Large intestine (tissue), 3 donors: Measurements from ENCODE around the gene DNAJB1. TPM values are rescaled to one million over a fixed set of nuclear protein-coding genes. Genes with fewer than 3 reads are reported as not detected.

Experiments
- DNase-seq, 2 donors: peaks; one replicate each; pipeline versions ENCODE4 v3.0.0 to v3.0.0-alpha.2; 2013
- H3K27ac ChIP-seq: one replicate; pipeline ENCODE4 v1.5.1; 2013; ENCODE audit warnings: low read length
- H3K27me3 ChIP-seq: 2 replicates; pipeline ENCODE4 v1.6.1; 2013; ENCODE audit warnings: low read length; ENCODE audit not compliant: control insufficient read depth, insufficient read depth
- H3K36me3 ChIP-seq: 2 replicates; pipeline ENCODE4 v1.6.1; 2013; ENCODE audit warnings: low read length; ENCODE audit not compliant: control insufficient read depth, insufficient read depth
- H3K4me1 ChIP-seq: one replicate; pipeline ENCODE4 v1.6.1; 2013; ENCODE audit warnings: low read length; ENCODE audit not compliant: control insufficient read depth, insufficient read depth
- H3K4me3 ChIP-seq: one replicate; pipeline ENCODE4 v1.5.1; 2013; ENCODE audit warnings: low read length
- H3K9me3 ChIP-seq: one replicate; pipeline ENCODE4 v1.6.1; 2013; ENCODE audit warnings: mild to moderate bottlenecking, low read depth, low read length, moderate library complexity; ENCODE audit not compliant: control insufficient read depth
- WGBS: methylation state at CpG from one replicate; pipeline ENCODE4 v1.1.5; 2013; ENCODE audit warnings: low lambda C conversion rate; ENCODE audit not compliant: insufficient coverage; 5-methylcytosine and 5-hydroxymethylcytosine counted together
- polyA plus RNA-seq: library from polyadenylated mRNA; unstranded; fragments of 120-200 nt; gene quantifications from one replicate; pipeline ENCODE4 v1.2.1, GENCODE V29; 2013

Gene DNAJB1
- polyA plus RNA-seq, 1 donor, result 101 TPM

DNA sequence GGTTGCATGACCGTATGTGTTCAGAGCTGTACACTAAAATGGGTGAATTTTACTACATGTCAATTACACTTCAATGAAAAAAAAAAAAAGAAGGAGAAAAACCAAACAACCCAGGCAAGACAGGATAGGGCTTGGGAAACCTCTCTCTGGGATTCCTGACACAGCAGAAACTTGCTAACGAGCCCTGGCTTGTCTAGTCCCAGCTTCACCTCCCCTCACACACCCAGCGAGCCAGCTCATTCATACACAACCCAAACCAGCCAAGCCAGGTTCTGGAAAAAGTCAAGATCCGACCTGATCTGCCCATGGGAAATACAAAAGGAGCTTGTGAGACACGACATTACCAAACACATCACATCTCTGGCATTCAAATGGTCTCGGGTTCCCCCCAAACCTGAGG, 7.5 kb upstream of the DNAJB1 start:
- H3K27ac ChIP-seq, result no peak overlapping the region
- no CpG with 5 or more reads among the region's 6 CpGs for WGBS
- H3K4me1 ChIP-seq, result peaks cover 4% of the 10 kb centered on the region
- no peaks in the 10 kb centered on the region for H3K27me3 ChIP-seq
- H3K36me3 ChIP-seq, result no peaks in the 10 kb centered on the region
- DNase-seq, result no peak
- no peaks in the 10 kb centered on the region for H3K9me3 ChIP-seq
- H3K4me3 ChIP-seq, result no peak overlapping the region

DNA sequence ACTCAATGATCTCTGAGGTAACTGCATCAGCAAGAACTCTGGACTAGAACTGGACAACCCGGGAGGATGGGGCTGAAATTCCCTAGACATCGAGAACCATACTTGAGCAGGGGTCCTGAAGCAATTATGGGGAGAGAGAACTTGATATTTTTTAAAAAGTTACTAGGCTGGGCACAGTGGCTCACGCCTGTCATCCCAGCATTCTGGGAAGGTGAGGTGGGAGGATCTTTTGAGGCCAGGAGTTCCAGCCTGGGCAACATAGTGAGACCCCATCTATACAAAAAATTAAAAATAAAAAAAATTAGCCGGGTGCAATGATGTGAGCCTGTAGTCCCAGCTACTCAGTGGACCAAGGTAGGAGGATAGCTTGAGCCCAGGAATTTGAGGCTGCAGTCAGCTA, 2.3 kb upstream of the DNAJB1 start:
- Histone ChIP-seq H3K4me1 (peaks cover 18% of the 10 kb centered on the region), H3K4me3 (no peak overlapping the region), H3K9me3 (no peaks in the 10 kb centered on the region), H3K27me3 (no peaks in the 10 kb centered on the region), H3K36me3 (peaks cover 11% of the 10 kb centered on the region), H3K27ac (no peak overlapping the region)
- no CpG with 5 or more reads among the region's 4 CpGs for WGBS
- DNase-seq, result no peak

DNA sequence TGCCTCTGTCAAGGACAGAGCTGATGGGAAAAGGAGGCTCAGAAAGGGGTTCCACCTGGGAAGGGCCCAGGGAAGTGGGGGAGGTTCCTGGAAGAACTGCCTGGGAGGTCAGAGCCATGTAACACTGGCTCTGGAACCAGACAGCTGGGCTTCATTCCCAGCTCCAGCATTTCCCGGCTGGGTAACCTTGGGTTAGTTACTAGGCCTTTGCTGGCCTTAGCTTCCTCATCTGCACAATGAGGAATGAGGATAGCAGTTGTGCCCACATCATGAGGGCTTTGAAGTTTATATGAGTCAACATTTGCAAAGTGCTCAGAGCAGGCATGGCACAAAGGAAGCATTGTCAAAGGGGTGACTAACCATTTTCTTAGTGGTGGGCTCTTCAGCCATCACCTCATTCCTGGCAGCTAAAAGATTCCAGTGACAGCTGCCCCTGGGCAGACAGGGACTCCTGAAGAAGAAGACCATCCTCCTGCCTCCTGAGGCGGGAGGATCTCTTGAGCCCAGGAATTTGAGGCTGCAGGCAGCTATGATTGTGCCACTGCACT, 1.7 kb upstream of the DNAJB1 start:
- Histone ChIP-seq H3K36me3 (peaks cover 17% of the 10 kb centered on the region), H3K4me3 (no peak overlapping the region), H3K4me1 (peaks cover 23% of the 10 kb centered on the region), H3K9me3 (no peaks in the 10 kb centered on the region), H3K27ac (no peak overlapping the region), H3K27me3 (no peaks in the 10 kb centered on the region)
- DNase-seq, result no peak
- WGBS, result no CpG with 5 or more reads among the region's 2 CpGs

DNA sequence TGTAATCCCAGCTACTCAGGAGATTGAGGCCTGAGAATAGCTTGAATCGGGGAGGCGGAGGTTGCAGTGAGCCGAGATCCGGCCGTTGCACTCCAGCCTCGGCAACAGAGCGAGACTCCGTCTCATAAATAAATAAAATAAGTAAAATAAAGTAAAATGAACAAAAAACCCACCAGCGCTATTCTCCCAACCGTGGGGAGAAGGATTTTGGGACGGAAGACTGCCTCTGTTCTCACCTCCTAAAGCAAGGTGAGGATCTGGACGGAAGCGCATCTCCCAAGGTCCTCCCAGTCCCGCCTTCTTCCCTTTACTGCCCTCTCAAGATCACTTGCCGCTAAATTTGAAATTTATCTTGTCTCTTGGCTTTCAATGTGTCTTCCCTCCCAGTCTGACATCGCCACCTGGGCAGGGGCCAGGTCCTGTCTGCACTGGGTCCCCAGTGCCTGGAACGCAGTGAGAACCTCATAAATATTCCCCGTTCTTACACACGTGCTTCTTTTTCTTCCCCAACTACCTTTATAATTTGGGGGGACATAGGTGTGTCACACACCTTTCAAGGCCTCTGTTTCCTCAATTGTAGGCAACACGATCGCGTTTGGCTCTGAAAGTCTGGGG, 1.2 kb upstream of the DNAJB1 start:
- Histone ChIP-seq H3K9me3 (no peaks in the 10 kb centered on the region), H3K4me1 (peaks cover 29% of the 10 kb centered on the region), H3K4me3 (no peak overlapping the region), H3K36me3 (peaks cover 23% of the 10 kb centered on the region), H3K27ac (peak overlapping the region; percentile 96), H3K27me3 (no peaks in the 10 kb centered on the region)
- WGBS, result 92% methylated on average over 5 of the region's 22 CpGs
- no peak for DNase-seq

DNA sequence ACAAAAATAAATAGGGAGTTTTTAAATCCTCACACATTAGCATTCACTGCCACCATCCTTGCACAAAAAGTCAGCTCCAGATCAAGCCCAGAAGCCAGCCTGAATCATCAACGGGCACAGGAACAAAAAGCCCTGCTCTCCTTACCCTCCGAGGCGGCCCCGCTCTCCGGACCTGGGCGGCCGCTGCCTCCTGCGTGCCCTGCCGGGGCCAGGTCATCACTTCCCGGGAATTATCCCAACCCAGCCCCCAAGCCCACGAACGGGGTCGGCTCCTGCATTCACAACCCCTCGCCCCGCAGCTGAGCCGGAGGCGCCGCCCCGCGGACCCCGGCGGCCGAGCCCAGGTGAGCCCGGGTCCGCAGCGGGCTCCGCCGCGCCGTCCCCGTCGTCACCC, 754 bp downstream of the DNAJB1 start:
- peaks cover 30% of the 10 kb centered on the region for H3K4me1 ChIP-seq
- H3K4me3 ChIP-seq, result peak overlapping the region; percentile 71
- H3K9me3 ChIP-seq, result no peaks in the 10 kb centered on the region
- no peak for DNase-seq
- H3K36me3 ChIP-seq, result peaks cover 36% of the 10 kb centered on the region
- WGBS, result no CpG with 5 or more reads among the region's 32 CpGs
- H3K27me3 ChIP-seq, result no peaks in the 10 kb centered on the region
- H3K27ac ChIP-seq, result peak overlapping the region; percentile 76

DNA sequence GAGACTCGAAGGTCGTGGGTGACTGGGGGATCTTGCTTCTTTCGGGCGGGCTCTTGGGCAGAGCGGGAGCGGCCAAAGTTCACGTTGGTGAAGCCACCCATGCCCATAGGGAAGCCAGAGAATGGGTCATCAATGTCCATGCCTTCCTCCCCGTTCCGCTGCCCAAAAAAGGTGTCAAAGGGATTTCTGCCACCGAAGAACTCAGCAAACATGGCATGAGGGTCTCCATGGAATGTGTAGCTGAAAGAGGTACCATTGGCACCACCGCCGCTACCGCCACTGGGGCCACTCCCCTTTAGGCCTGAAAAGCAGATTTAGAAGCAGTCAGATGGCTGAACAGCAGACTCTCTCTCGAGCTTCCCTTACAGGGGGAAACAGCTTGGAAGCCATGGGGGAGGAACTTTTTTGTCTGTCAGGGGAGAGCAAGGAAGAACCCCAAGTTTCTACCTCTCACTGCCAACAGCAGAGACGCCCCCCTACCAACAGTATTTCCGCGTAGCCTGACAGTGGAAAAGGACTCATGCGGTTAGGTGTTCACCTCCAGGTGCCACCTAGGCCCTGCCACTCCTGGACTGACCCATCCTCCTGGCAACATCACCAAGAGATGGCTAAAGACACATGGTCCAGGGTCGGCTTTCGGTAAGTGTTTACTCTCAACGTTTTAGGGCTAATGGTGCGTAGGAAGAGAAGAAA, 1.3 kb downstream of the DNAJB1 start:
- H3K4me3 ChIP-seq, result peak overlapping the region; percentile 71
- peaks cover 36% of the 10 kb centered on the region for H3K36me3 ChIP-seq
- no peaks in the 10 kb centered on the region for H3K9me3 ChIP-seq
- peak overlapping the region; percentile 76 for H3K27ac ChIP-seq
- peak in 1 of 2 donors; percentile 28 for DNase-seq
- H3K27me3 ChIP-seq, result no peaks in the 10 kb centered on the region
- no CpG with 5 or more reads among the region's 22 CpGs for WGBS
- H3K4me1 ChIP-seq, result peaks cover 28% of the 10 kb centered on the region

DNA sequence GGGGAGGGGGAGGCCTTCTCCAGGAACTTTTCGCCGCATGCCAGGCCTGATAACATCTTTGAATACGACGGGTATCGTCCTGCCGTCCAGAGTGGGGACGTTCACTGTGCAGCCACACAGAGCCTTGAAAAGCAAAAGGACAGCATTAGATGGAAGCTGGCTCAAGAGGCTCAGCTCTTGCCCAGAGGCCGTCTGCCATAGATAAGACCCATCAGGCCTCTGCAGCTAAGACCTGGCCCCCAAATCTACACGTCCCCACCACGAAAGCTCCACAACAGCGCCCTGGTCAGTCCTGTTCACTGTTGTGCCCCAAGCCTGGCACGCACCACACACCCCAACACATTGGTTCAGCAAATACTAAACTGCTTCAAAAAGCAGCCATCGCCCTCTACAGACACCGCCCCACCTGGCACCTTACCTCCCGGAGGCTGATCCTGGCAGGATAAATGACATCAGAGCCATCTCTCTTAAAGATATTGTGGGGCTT, 2.1 kb downstream of the DNAJB1 start:
- Histone ChIP-seq H3K4me3 (peak overlapping the region; percentile 71), H3K4me1 (peaks cover 28% of the 10 kb centered on the region), H3K27me3 (no peaks in the 10 kb centered on the region), H3K9me3 (no peaks in the 10 kb centered on the region), H3K36me3 (peaks cover 36% of the 10 kb centered on the region), H3K27ac (no peak overlapping the region)
- DNase-seq, result no peak
- WGBS, result no CpG with 5 or more reads among the region's 15 CpGs

DNA sequence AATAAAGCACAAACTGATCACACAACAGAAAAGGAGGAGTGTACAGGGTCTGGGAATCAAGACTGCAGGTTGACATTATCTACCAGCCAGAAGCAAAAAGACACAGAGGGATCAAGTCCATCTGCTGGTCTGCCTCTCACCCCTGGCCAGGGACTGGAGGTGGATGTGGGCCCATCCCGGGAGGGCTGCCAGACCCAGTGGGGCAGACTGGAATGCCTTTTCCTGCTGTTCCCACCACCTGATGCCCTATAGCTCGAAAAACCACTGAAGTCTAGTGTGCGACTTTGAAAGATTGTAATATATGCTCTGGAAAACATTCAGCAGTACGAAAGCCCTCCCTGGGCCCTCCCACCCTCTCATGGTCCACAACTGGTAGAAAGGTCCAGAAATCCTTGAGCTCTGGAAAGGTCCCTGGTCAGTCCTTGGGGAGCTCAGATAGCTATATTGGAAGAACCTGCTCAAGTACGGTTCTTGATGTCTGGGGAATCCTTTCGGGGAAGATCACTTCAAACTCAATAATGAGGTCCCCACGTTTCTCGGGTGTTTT, 2.6 kb downstream of the DNAJB1 start:
- H3K27ac ChIP-seq, result no peak overlapping the region
- DNase-seq, result no peak
- WGBS, result no CpG with 5 or more reads among the region's 8 CpGs
- H3K4me1 ChIP-seq, result peaks cover 28% of the 10 kb centered on the region
- H3K9me3 ChIP-seq, result no peaks in the 10 kb centered on the region
- H3K27me3 ChIP-seq, result no peaks in the 10 kb centered on the region
- peaks cover 36% of the 10 kb centered on the region for H3K36me3 ChIP-seq
- no peak overlapping the region for H3K4me3 ChIP-seq

DNA sequence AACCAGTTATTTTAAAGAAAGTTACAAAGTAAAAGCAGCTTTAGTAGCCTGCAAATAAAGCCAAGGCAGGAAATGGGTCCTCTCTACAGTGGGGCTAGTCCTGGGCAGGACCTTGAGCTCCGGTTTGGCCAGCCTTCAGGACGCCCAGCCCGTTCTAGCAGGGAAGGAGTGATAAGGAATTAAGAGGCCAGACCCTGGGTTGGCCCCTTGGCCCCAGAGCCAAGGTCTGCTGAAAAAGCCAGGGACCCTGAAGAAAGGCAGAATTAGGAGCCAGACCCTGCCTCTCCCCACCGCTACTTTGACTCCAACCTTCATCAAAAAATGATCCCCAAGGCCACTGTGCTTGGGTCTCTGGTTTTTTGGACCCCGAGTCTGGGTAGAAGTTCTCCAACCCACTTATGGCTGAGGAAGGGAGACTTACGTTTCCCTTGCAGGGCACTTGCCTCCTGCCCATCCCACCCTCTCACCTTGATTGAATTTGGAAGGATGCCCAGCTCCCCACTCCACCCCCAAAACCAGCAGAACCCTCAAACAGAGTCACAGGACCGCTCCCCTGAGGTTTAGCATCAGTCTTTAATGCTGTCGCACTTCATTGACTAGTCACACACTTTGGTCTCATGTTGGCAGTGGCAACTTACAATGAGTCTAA, 3.9 kb downstream of the DNAJB1 start:
- no peaks in the 10 kb centered on the region for H3K9me3 ChIP-seq

DNA sequence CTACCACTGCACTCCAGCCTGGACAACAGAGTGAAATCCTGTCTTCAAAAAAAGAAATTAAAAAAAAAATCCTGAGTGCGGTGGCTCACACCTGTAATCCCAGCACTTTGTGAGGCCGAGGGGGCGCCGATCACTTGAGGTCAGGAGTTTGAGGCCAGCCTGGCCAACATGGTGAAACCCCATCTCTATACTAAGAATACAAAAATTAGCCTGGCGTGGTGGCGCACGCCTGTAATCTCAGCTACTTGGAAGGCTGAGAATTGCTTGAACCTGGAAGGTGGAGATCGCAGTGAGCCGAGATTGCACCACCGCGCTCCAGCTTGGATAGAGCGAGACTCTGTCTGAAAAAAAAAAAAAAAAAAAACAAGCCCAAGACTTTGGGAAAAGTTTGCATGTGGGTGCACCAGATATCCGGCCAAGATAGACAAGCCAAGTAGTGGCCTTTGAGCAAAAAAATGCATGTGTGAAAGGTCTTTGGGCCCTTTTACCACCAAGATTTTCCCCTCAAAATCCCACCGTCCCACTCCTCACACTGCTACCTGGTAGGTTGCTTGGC, 5.7 kb downstream of the DNAJB1 start:
- H3K4me3 ChIP-seq, result no peak overlapping the region
- peaks cover 36% of the 10 kb centered on the region for H3K36me3 ChIP-seq
- H3K9me3 ChIP-seq, result no peaks in the 10 kb centered on the region
- no peaks in the 10 kb centered on the region for H3K27me3 ChIP-seq
- no peak overlapping the region for H3K27ac ChIP-seq
- WGBS, result 94% methylated on average over 2 of the region's 14 CpGs
- DNase-seq, result no peak
- peaks cover 26% of the 10 kb centered on the region for H3K4me1 ChIP-seq

More for the DNA sequence above, 3.9 kb downstream of the DNAJB1 start:
- Histone ChIP-seq H3K36me3 (peaks cover 36% of the 10 kb centered on the region), H3K4me1 (peaks cover 28% of the 10 kb centered on the region), H3K27me3 (no peaks in the 10 kb centered on the region), H3K27ac (no peak overlapping the region), H3K4me3 (no peak overlapping the region)
- peak in 1 of 2 donors; percentile 34 for DNase-seq
- no CpG with 5 or more reads among the region's 8 CpGs for WGBS
